Astrocyte (in vitro differentiated cells and primary cell): ENCODE data around the gene LYPD6B.

ENCODE experiments used
- CTCF ChIP-seq: IDR thresholded peaks from 2 replicates; pipeline ENCODE4 v1.5.1; 2011; ENCODE audit warnings: low read depth, mild to moderate bottlenecking, inconsistent platforms, low read length, moderate library complexity; ENCODE audit not compliant: insufficient read depth
- EZH2 ChIP-seq: IDR thresholded peaks from 2 replicates; pipeline ENCODE4 v1.6.1; 2012; ENCODE audit warnings: mild to moderate bottlenecking, low read length, inconsistent platforms; ENCODE audit not compliant: insufficient read depth

DNA sequence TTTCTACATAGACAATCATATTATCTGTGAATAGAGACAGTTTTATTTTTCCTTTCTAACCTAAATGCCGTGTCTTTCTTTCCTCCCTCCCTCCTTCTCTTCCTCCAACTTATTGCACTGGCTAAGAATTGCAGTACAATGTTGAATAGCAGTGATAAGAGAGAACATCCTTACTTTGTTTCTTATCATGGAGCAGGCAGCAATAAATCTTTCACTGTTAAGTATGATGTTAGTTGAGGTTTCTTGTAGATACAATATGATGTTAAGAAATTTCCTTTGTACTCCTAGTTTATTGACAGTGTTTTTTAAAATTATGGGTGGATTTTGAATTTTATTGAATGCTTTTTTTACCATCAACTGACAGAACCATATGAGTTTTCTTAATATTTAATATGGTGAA is 6.0 kb downstream of the LYPD6B start:
- no peak for TF ChIP-seq CTCF
- TF ChIP-seq EZH2: no peak
